H1 (cell line): ENCODE measurements around the gene DDIAS. TPM values are rescaled to one million over a fixed set of nuclear protein-coding genes. Genes with fewer than 3 reads are reported as not detected.
"Not testable (repeated sequence)": the region's sequence is repeated elsewhere in the genome, so short reads cannot be mapped to it uniquely, and the experiment has no call there.

Source experiments
- CTCF ChIA-PET: fragments of 300-600 bp; sonication (Branson Sonifier 250); formaldehyde crosslinking; loops from one replicate; lab custom pipeline; 2021; ENCODE audit not compliant: partially characterized antibody; lab: Charles Lee
- POLR2A ChIA-PET: fragments of 300-600 bp; sonication (Branson Sonifier 250); formaldehyde crosslinking; loops from one replicate; lab custom pipeline; 2021; ENCODE audit warnings: inconsistent platforms; ENCODE audit not compliant: partially characterized antibody; lab: Charles Lee
- DNase-seq, 2 experiments: peaks; one replicate each; pipeline versions ENCODE4 v3.0.0 to v3.0.0-alpha.2; 2010 to 2022; ENCODE audit warnings: low spot score in 2 of 2, low read depth in 1 of 2, mixed read lengths in 1 of 2
- FAIRE-seq: peaks from 2 replicates; lab custom pipeline; 2011; peaks lifted over from hg19 to GRCh38; lab: Jason Lieb, UNC
- H2AFZ ChIP-seq: 2 replicates; pipeline ENCODE4 v1.8.1; 2012; ENCODE audit warnings: low read length, inconsistent platforms
- H2AK5ac ChIP-seq: 2 replicates; pipeline ENCODE4 v1.6.1; 2013; ENCODE audit warnings: low read depth, low read length
- H2BK120ac ChIP-seq: replicated peaks from 2 replicates; pipeline ENCODE3; 2013; ENCODE audit warnings: low read depth, low read length, inconsistent platforms
- H2BK12ac ChIP-seq: 2 replicates; pipeline ENCODE4 v1.6.1; 2013; ENCODE audit warnings: low read depth, low read length
- H2BK15ac ChIP-seq: 2 replicates; pipeline ENCODE4 v1.6.1; 2013; ENCODE audit warnings: low read length
- H2BK20ac ChIP-seq: 2 replicates; pipeline ENCODE4 v1.6.1; 2013; ENCODE audit warnings: low read length
- H2BK5ac ChIP-seq: 2 replicates; pipeline ENCODE4 v1.6.1; 2013; ENCODE audit warnings: low read depth, low read length
- H3K14ac ChIP-seq: 2 replicates; pipeline ENCODE4 v1.6.1; 2013; ENCODE audit warnings: inconsistent platforms; ENCODE audit not compliant: insufficient read length
- H3K18ac ChIP-seq: 2 replicates; pipeline ENCODE4 v1.6.1; 2013; ENCODE audit warnings: low read length; ENCODE audit errors: extremely low read depth
- H3K23ac ChIP-seq: 2 replicates; pipeline ENCODE4 v1.6.1; 2013; ENCODE audit warnings: inconsistent platforms; ENCODE audit not compliant: insufficient read length
- H3K23me2 ChIP-seq: 2 replicates; pipeline ENCODE4 v1.6.1; 2013; ENCODE audit warnings: low read depth, low read length
- H3K27ac ChIP-seq: 2 replicates; pipeline ENCODE4 v1.6.1; 2011; ENCODE audit warnings: low read depth, low read length, inconsistent platforms
- H3K27me3 ChIP-seq, 4 experiments: replicated peaks in 1 of 4; 1 replicate in 1 of 4; 2 replicates in 3 of 4; pipeline versions ENCODE4 v1.6.1 to v1.8.1; 2011 to 2013; ENCODE audit warnings: low read length in 3 of 4, mild to moderate bottlenecking in 3 of 4, inconsistent platforms in 2 of 4, mixed read lengths in 2 of 4, moderate library complexity in 1 of 4; ENCODE audit not compliant: control insufficient read depth in 3 of 4, insufficient read depth in 3 of 4; ENCODE audit errors: extremely low read depth in 1 of 4
- H3K36me3 ChIP-seq, 4 experiments: 2 replicates each; pipeline versions ENCODE4 v1.6.1 to v1.8.1; 2011 to 2013; ENCODE audit warnings: mild to moderate bottlenecking in 4 of 4, low read length in 3 of 4, moderate library complexity in 2 of 4, control low read depth in 1 of 4, inconsistent platforms in 1 of 4; ENCODE audit not compliant: insufficient read depth in 4 of 4, control insufficient read depth in 2 of 4
- H3K4ac ChIP-seq: replicated peaks from 2 replicates; pipeline ENCODE3; 2013; ENCODE audit warnings: low read length, low read depth, mixed read lengths, inconsistent platforms; ENCODE audit not compliant: insufficient read length
- H3K4me1 ChIP-seq, 4 experiments: replicated peaks in 1 of 4; 1 replicate in 1 of 4; 2 replicates in 3 of 4; pipeline versions ENCODE4 v1.6.1 to v1.8.1; 2011 to 2013; ENCODE audit warnings: low read length in 3 of 4, inconsistent platforms in 2 of 4, mixed read lengths in 1 of 4; ENCODE audit not compliant: insufficient read depth in 4 of 4, control insufficient read depth in 3 of 4
- H3K4me2 ChIP-seq, 2 experiments: 2 replicates each; pipeline versions ENCODE4 v1.6.1 to v1.8.1; 2011 to 2013; ENCODE audit warnings: low read depth in 2 of 2, low read length in 2 of 2, control low read depth in 1 of 2, inconsistent platforms in 1 of 2, mild to moderate bottlenecking in 1 of 2; ENCODE audit not compliant: insufficient read depth in 1 of 2
- H3K4me3 ChIP-seq, 4 experiments: fragments of 200-600, 300-600 bp in 1 of 4; sonication (generic), shearing (Covaris generic), sonication (Bioruptor Twin) in 1 of 4; 2 replicates each; pipeline versions ENCODE4 v1.5.1 to v1.8.1; 2011 to 2016; ENCODE audit warnings: low read length in 4 of 4, low read depth in 3 of 4, control low read depth in 2 of 4, inconsistent platforms in 2 of 4, mild to moderate bottlenecking in 2 of 4, mixed read lengths in 1 of 4, moderate library complexity in 1 of 4; ENCODE audit not compliant: insufficient read depth in 2 of 4; ENCODE audit errors: extremely low read depth in 1 of 4
- H3K56ac ChIP-seq: replicated peaks from 2 replicates; pipeline ENCODE3; 2013; ENCODE audit warnings: low read depth, mild to moderate bottlenecking, mixed read lengths, low read length, inconsistent platforms; ENCODE audit not compliant: insufficient read length
- H3K79me1 ChIP-seq: 2 replicates; pipeline ENCODE4 v1.6.1; 2013; ENCODE audit warnings: low read depth, low read length, control low read depth
- H3K79me2 ChIP-seq, 2 experiments: 2 replicates each; pipeline versions ENCODE4 v1.6.1 to v1.8.1; 2012 to 2013; ENCODE audit warnings: low read length in 2 of 2, mild to moderate bottlenecking in 2 of 2, inconsistent platforms in 1 of 2; ENCODE audit not compliant: insufficient read depth in 2 of 2, control insufficient read depth in 1 of 2
- H3K9ac ChIP-seq, 4 experiments: replicated peaks in 1 of 4; 1 replicate in 1 of 4; 2 replicates in 3 of 4; pipeline versions ENCODE4 v1.6.1 to v1.8.1; 2011 to 2013; ENCODE audit warnings: low read depth in 3 of 4, low read length in 3 of 4, control low read depth in 2 of 4, mild to moderate bottlenecking in 2 of 4, moderate library complexity in 2 of 4, inconsistent platforms in 1 of 4; ENCODE audit errors: extremely low read depth in 1 of 4
- H3K9me3 ChIP-seq, 2 experiments: 2 replicates each; pipeline versions ENCODE4 v1.6.1 to v1.8.1; 2012 to 2013; ENCODE audit warnings: mild to moderate bottlenecking in 2 of 2, moderate library complexity in 2 of 2, control low read depth in 1 of 2, inconsistent platforms in 1 of 2, low read depth in 1 of 2, low read length in 1 of 2, mixed read lengths in 1 of 2; ENCODE audit not compliant: insufficient read depth in 2 of 2
- H4K20me1 ChIP-seq, 2 experiments: replicated peaks in 1 of 2; 2 replicates each; pipeline versions ENCODE3 to v1.8.1; 2011 to 2013; ENCODE audit warnings: inconsistent platforms in 2 of 2, low read length in 2 of 2, mild to moderate bottlenecking in 1 of 2; ENCODE audit not compliant: insufficient read depth in 2 of 2, control insufficient read depth in 1 of 2
- H4K5ac ChIP-seq: 2 replicates; pipeline ENCODE4 v1.6.1; 2013; ENCODE audit warnings: low read length, low read depth, mixed read lengths, inconsistent platforms; ENCODE audit not compliant: insufficient read length
- H4K8ac ChIP-seq: 2 replicates; pipeline ENCODE4 v1.8.0; 2013; ENCODE audit warnings: mild to moderate bottlenecking, moderate library complexity, low read length, inconsistent platforms; ENCODE audit not compliant: insufficient read depth; ENCODE audit errors: extremely low read depth
- H4K91ac ChIP-seq: replicated peaks from 2 replicates; pipeline ENCODE3; 2013; ENCODE audit warnings: low read length, mixed read lengths, inconsistent platforms; ENCODE audit not compliant: insufficient read length
- WGBS, 2 experiments: shearing (Covaris generic) in 1 of 2; methylation state at CpG; one replicate each; pipeline versions ENCODE4 v1.1.6 to v1.1.7; 2013 to 2015; ENCODE audit warnings: low lambda C conversion rate in 2 of 2, mixed read lengths in 2 of 2, inconsistent platforms in 1 of 2, low coverage in 1 of 2, missing lambda C conversion rate in 1 of 2; ENCODE audit not compliant: insufficient replicate concordance in 2 of 2, insufficient coverage in 1 of 2, insufficient read length in 1 of 2; ENCODE audit errors: extremely low coverage in 1 of 2, missing lambda C conversion rate in 1 of 2; 5-methylcytosine and 5-hydroxymethylcytosine counted together
- polyA plus RNA-seq, 7 experiments: library from polyadenylated mRNA; depleted of rRNA in 3 of 7; stranded (reverse) in 5 of 7; unstranded in 2 of 7; fragments of >200 nt in 5 of 7; fragments of 200-250 nt in 2 of 7; gene quantifications; 1 replicate in 5 of 7; 2 replicates in 1 of 7; 4 replicates in 1 of 7; pipeline versions ENCODE4 v1.2.1 to v1.2.3, GENCODE V29; 2011 to 2013; ENCODE audit warnings: missing spikeins in 2 of 7, mixed read lengths in 2 of 7
- total RNA-seq: library from RNA; stranded (reverse); fragmentation: NEBNext Ultra II Directional; extraction: Animal tissue kit (Norgen Biotek cat#: 25700); gene quantifications from 2 replicates; pipeline ENCODE4 v1.2.1, GENCODE V29; 2021

DDIAS gene
- total and polyA plus RNA-seq, 2 of the 8 experiments (the other 6 are each of a cell fraction or from before 2014, with no cell fraction given), result 11.6 to 25.7 TPM

- H2BK120ac ChIP-seq, H3K4me3 ChIP-seq, H4K5ac ChIP-seq, H2BK15ac ChIP-seq, H4K8ac ChIP-seq, H2BK12ac ChIP-seq, H2BK20ac ChIP-seq, H3K79me2 ChIP-seq, FAIRE-seq, CTCF ChIA-PET, H2AK5ac ChIP-seq, H3K27me3 ChIP-seq, H3K9ac ChIP-seq, H3K56ac ChIP-seq, H2AFZ ChIP-seq, H4K20me1 ChIP-seq, H3K4ac ChIP-seq, H3K9me3 ChIP-seq, DNase-seq, H4K91ac ChIP-seq, H3K4me2 ChIP-seq, H2BK5ac ChIP-seq, H3K4me1 ChIP-seq, H3K27ac ChIP-seq, H3K79me1 ChIP-seq, H3K23me2 ChIP-seq, H3K23ac ChIP-seq, H3K18ac ChIP-seq, H3K14ac ChIP-seq: not testable (repeated sequence)
- WGBS, 2 experiments, result 95% methylated on average over 10 of the region's 10 CpGs; no CpG with 5 or more reads in 1 of the 2 experiments
- POLR2A ChIA-PET, result interaction anchor here (1.3 to 1.4 kb wide), 2 partner anchors 52 to 237 kb away, joined by 3 read pairs; partner anchors contain the start of gene PCF11
- peaks cover 7 to 40% (median 14%) of the 10 kb centered on the region in 4 experiments; a peak in 7 of 8 replicates for H3K36me3 ChIP-seq
These were observed 18.2 kb downstream of the DDIAS start for GRCh38 chr11:82919786-82920185.

GRCh38 chr11:82920227-82920626 lies 18.7 kb downstream of the DDIAS start:
- H3K4me3 ChIP-seq, H2BK120ac ChIP-seq, H2BK5ac ChIP-seq, DNase-seq, H3K4me1 ChIP-seq, H3K18ac ChIP-seq, H4K8ac ChIP-seq, H3K23me2 ChIP-seq, H4K91ac ChIP-seq, FAIRE-seq, CTCF ChIA-PET, H3K14ac ChIP-seq, H2BK12ac ChIP-seq, H2AK5ac ChIP-seq, H3K9ac ChIP-seq, H3K79me1 ChIP-seq, H3K4ac ChIP-seq, H2BK20ac ChIP-seq, H3K9me3 ChIP-seq, H3K27me3 ChIP-seq, H4K20me1 ChIP-seq, H3K23ac ChIP-seq, H3K4me2 ChIP-seq, H3K27ac ChIP-seq, H3K79me2 ChIP-seq, H3K56ac ChIP-seq, H2AFZ ChIP-seq, H4K5ac ChIP-seq, H2BK15ac ChIP-seq: not testable (repeated sequence)
- POLR2A ChIA-PET, result interaction anchor here (1.3 to 1.4 kb wide), 2 partner anchors 52 to 237 kb away, joined by 3 read pairs; partner anchors contain the start of gene PCF11
- H3K36me3 ChIP-seq, result peaks cover 4 to 35% (median 12%) of the 10 kb centered on the region in 4 experiments; a peak in 5 of 8 replicates
- 87% methylated on average over 3 of the region's 3 CpGs; no CpG with 5 or more reads in 1 of the 2 experiments for WGBS, 2 experiments
